Mesendoderm (in vitro differentiated cells): Measurements from ENCODE around the gene ST6GALNAC4.
A peak's percentile ranks its signal among the peaks of the same experiment; 100 is the strongest.

Experiments
- DNase-seq: peaks from one replicate; pipeline ENCODE4 v3.0.0; 2013
- H2AK5ac ChIP-seq: 2 replicates; pipeline ENCODE4 v1.6.1; 2013; ENCODE audit warnings: low read length, inconsistent platforms
- H2BK120ac ChIP-seq: 2 replicates; pipeline ENCODE4 v1.6.1; 2013; ENCODE audit warnings: low read depth, mild to moderate bottlenecking, low read length, moderate library complexity, mixed read lengths
- H2BK15ac ChIP-seq: replicated peaks from 2 replicates; pipeline ENCODE4 v1.6.1; 2013; ENCODE audit warnings: low read depth, mild to moderate bottlenecking, moderate library complexity
- H2BK5ac ChIP-seq: 2 replicates; pipeline ENCODE4 v1.6.1; 2013; ENCODE audit warnings: low read length, inconsistent platforms
- H3K18ac ChIP-seq: 2 replicates; pipeline ENCODE4 v1.6.1; 2013; ENCODE audit warnings: mild to moderate bottlenecking, low read length, mixed read lengths
- H3K23ac ChIP-seq: one replicate; pipeline ENCODE4 v1.6.1; 2013; ENCODE audit warnings: low read length
- H3K27ac ChIP-seq: 2 replicates; pipeline ENCODE4 v1.5.1; 2013; ENCODE audit warnings: low read depth, mild to moderate bottlenecking, inconsistent platforms, low read length, moderate library complexity
- H3K27me3 ChIP-seq: 2 replicates; pipeline ENCODE4 v1.6.1; 2013; ENCODE audit warnings: low read length, control low read depth, mild to moderate bottlenecking, inconsistent platforms; ENCODE audit not compliant: insufficient read depth, poor library complexity
- H3K36me3 ChIP-seq: 2 replicates; pipeline ENCODE4 v1.6.1; 2013; ENCODE audit warnings: low read length, inconsistent platforms; ENCODE audit not compliant: control insufficient read depth, insufficient read depth
- H3K4ac ChIP-seq: one replicate; pipeline ENCODE4 v1.6.1; 2013; ENCODE audit warnings: low read depth, mild to moderate bottlenecking, low read length, moderate library complexity
- H3K4me1 ChIP-seq: 2 replicates; pipeline ENCODE4 v1.6.1; 2013; ENCODE audit warnings: low read depth, low read length, inconsistent platforms; ENCODE audit not compliant: control insufficient read depth
- H3K4me2 ChIP-seq: 2 replicates; pipeline ENCODE4 v1.6.1; 2013; ENCODE audit warnings: low read length
- H3K4me3 ChIP-seq: 2 replicates; pipeline ENCODE4 v1.5.1; 2013; ENCODE audit warnings: mild to moderate bottlenecking, low read length
- H3K56ac ChIP-seq: one replicate; pipeline ENCODE4 v1.6.1; 2013; ENCODE audit warnings: low read length
- H3K79me1 ChIP-seq: 2 replicates; pipeline ENCODE4 v1.6.1; 2013; ENCODE audit warnings: low read length, inconsistent platforms
- H3K79me2 ChIP-seq: 2 replicates; pipeline ENCODE4 v1.6.1; 2013; ENCODE audit warnings: mild to moderate bottlenecking, low read length; ENCODE audit not compliant: control insufficient read depth, insufficient read depth
- H3K9ac ChIP-seq: 2 replicates; pipeline ENCODE4 v1.6.1; 2013; ENCODE audit warnings: low read length, inconsistent platforms
- H4K5ac ChIP-seq: one replicate; pipeline ENCODE4 v1.6.1; 2013; ENCODE audit warnings: low read length
- H4K8ac ChIP-seq: one replicate; pipeline ENCODE4 v1.6.1; 2013; ENCODE audit warnings: low read depth, mild to moderate bottlenecking, control low read depth, low read length, moderate library complexity
- WGBS: extraction: QIAGEN DNeasy Blood & Tissue Kit; methylation state at CpG from one replicate; pipeline ENCODE4 v1.1.7; 2013; ENCODE audit warnings: low lambda C conversion rate, missing lambda C conversion rate; ENCODE audit not compliant: insufficient coverage; ENCODE audit errors: extremely low coverage; 5-methylcytosine and 5-hydroxymethylcytosine counted together

The ST6GALNAC4 gene

GRCh38 chr9:127917603-127918002 is 762 bp upstream of the ST6GALNAC4 start:
- H3K4ac ChIP-seq, result no peak overlapping the region
- no peak overlapping the region for H3K4me2 ChIP-seq
- H3K27ac ChIP-seq, result no peak overlapping the region
- H3K9ac ChIP-seq, result no peak overlapping the region
- no peak overlapping the region for H3K23ac ChIP-seq
- H3K79me1 ChIP-seq, result no peaks in the 10 kb centered on the region
- H3K79me2 ChIP-seq, result no peaks in the 10 kb centered on the region
- H3K27me3 ChIP-seq, result no peaks in the 10 kb centered on the region
- H2AK5ac ChIP-seq, result no peak overlapping the region
- no CpG with 5 or more reads among the region's 6 CpGs for WGBS
- H3K4me3 ChIP-seq, result no peak overlapping the region
- H2BK15ac ChIP-seq, result no peak overlapping the region
- no peak overlapping the region for H2BK5ac ChIP-seq
- H3K18ac ChIP-seq, result no peak overlapping the region
- H4K5ac ChIP-seq, result no peak overlapping the region
- H2BK120ac ChIP-seq, result no peak overlapping the region
- no peaks in the 10 kb centered on the region for H3K36me3 ChIP-seq
- no peak overlapping the region for H4K8ac ChIP-seq
- no peak overlapping the region for H3K56ac ChIP-seq
- H3K4me1 ChIP-seq, result no peaks in the 10 kb centered on the region
- no peak for DNase-seq

- H3K27ac ChIP-seq, result no peak overlapping the region
- peak overlapping the region; percentile 83 for H3K56ac ChIP-seq
- no peak overlapping the region for H2BK5ac ChIP-seq
- peak overlapping the region; percentile 71 for H3K9ac ChIP-seq
- no peak overlapping the region for H3K23ac ChIP-seq
- no peak overlapping the region for H2BK15ac ChIP-seq
- WGBS, result no CpG with 5 or more reads among the region's 27 CpGs
- no peak for DNase-seq
- no peak overlapping the region for H3K18ac ChIP-seq
- H3K79me1 ChIP-seq, result no peaks in the 10 kb centered on the region
- no peak overlapping the region for H4K5ac ChIP-seq
- H3K4me2 ChIP-seq, result peak overlapping the region; percentile 89
- no peaks in the 10 kb centered on the region for H3K27me3 ChIP-seq
- H3K79me2 ChIP-seq, result no peaks in the 10 kb centered on the region
- no peak overlapping the region for H2BK120ac ChIP-seq
- H3K36me3 ChIP-seq, result no peaks in the 10 kb centered on the region
- peak overlapping the region; percentile 48 for H3K4me3 ChIP-seq
- H3K4ac ChIP-seq, result no peak overlapping the region
- no peak overlapping the region for H4K8ac ChIP-seq
- H2AK5ac ChIP-seq, result no peak overlapping the region
- H3K4me1 ChIP-seq, result no peaks in the 10 kb centered on the region
Measured at GRCh38 chr9:127915801-127916719, 781 bp downstream of the ST6GALNAC4 start.

- Histone ChIP-seq H3K79me1 (no peaks in the 10 kb centered on the region), H3K56ac (no peak overlapping the region), H3K23ac (no peak overlapping the region), H3K18ac (no peak overlapping the region), H4K8ac (no peak overlapping the region), H3K4me2 (no peak overlapping the region), H2AK5ac (no peak overlapping the region), H3K4me3 (no peak overlapping the region), H2BK5ac (no peak overlapping the region), H2BK15ac (no peak overlapping the region), H3K27ac (no peak overlapping the region), H3K4me1 (no peaks in the 10 kb centered on the region), H3K27me3 (no peaks in the 10 kb centered on the region), H3K79me2 (no peaks in the 10 kb centered on the region), H2BK120ac (no peak overlapping the region), H3K36me3 (no peaks in the 10 kb centered on the region), H3K9ac (no peak overlapping the region), H4K5ac (no peak overlapping the region), H3K4ac (no peak overlapping the region)
- no CpG with 5 or more reads among the region's 5 CpGs for WGBS
- no peak for DNase-seq
Measured at GRCh38 chr9:127915325-127915752, 1.5 kb downstream of the ST6GALNAC4 start.

- Histone ChIP-seq H3K79me2 (no peaks in the 10 kb centered on the region), H3K9ac (no peak overlapping the region), H3K4ac (no peak overlapping the region), H3K79me1 (no peaks in the 10 kb centered on the region), H3K27me3 (no peaks in the 10 kb centered on the region), H3K4me3 (no peak overlapping the region), H2BK120ac (no peak overlapping the region), H3K4me2 (no peak overlapping the region), H2BK5ac (no peak overlapping the region), H2AK5ac (no peak overlapping the region), H3K27ac (no peak overlapping the region), H4K5ac (no peak overlapping the region), H3K36me3 (no peaks in the 10 kb centered on the region), H2BK15ac (no peak overlapping the region), H3K18ac (no peak overlapping the region), H4K8ac (no peak overlapping the region), H3K56ac (no peak overlapping the region), H3K23ac (no peak overlapping the region), H3K4me1 (no peaks in the 10 kb centered on the region)
- no CpG with 5 or more reads among the region's 11 CpGs for WGBS
- no peak for DNase-seq
Measured at GRCh38 chr9:127913682-127914081, 3.2 kb downstream of the ST6GALNAC4 start.

GRCh38 chr9:127912882-127913281 is 4.0 kb downstream of the ST6GALNAC4 start:
- Histone ChIP-seq H3K4me1 (no peaks in the 10 kb centered on the region), H2BK15ac (no peak overlapping the region), H3K56ac (no peak overlapping the region), H2BK120ac (no peak overlapping the region), H3K27ac (no peak overlapping the region), H3K4me2 (no peak overlapping the region), H4K5ac (no peak overlapping the region), H3K27me3 (no peaks in the 10 kb centered on the region), H2AK5ac (no peak overlapping the region), H3K79me1 (no peaks in the 10 kb centered on the region), H3K23ac (no peak overlapping the region), H3K79me2 (no peaks in the 10 kb centered on the region), H3K18ac (no peak overlapping the region), H3K4ac (no peak overlapping the region), H2BK5ac (no peak overlapping the region), H3K9ac (no peak overlapping the region), H3K4me3 (no peak overlapping the region), H3K36me3 (no peaks in the 10 kb centered on the region), H4K8ac (no peak overlapping the region)
- no peak for DNase-seq
- WGBS, result no CpG with 5 or more reads among the region's 5 CpGs
